ENCODE results near the gene PIK3C2G. TPM values are rescaled to one million over a fixed set of nuclear protein-coding genes. Genes with fewer than 3 reads are reported as not detected.
A peak's percentile ranks its signal among the peaks of the same experiment; 100 is the strongest.

PIK3C2G gene
- total and polyA plus RNA-seq, 2 of the 4 experiments (the other 2 are of a cell fraction): not detected

DNA sequence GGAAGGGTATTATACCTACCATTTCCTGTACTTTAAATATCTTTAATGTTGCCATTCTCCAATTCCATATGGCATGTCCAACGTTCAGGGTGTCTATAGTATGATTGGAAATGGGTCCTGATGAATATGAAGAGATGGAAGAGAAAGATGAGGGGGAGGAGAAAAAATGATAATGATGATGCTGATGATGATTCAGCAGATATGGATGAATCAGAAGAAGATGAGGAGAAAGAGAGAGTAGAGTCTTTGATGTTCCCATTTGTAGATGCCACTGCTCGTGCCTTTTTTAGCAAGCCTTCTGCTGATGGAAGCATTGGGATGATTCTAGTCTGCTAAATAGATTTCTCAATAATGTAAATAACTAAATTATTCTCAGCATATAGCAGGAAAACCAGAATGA lies 163.5 kb downstream of the PIK3C2G start:
- H3K56ac ChIP-seq (ENCODE audit: extremely low read depth, insufficient read depth, low read length): no peak overlapping the region
- ChIA-PET CTCF (no interaction called here), POLR2A (ENCODE audit: unreplicated experiment) (interaction anchor here (0.6 kb wide), 1 partner anchor 312 kb away, joined by 6 read pairs; no protein-coding TSS in a partner anchor)
- H3K4ac ChIP-seq (ENCODE audit: low read depth, low read length): no peak overlapping the region
- no peak overlapping the region for H3K4me2 ChIP-seq (ENCODE audit: low read depth, low read length)
- H3K27ac ChIP-seq (ENCODE audit: insufficient read depth, low read length): no peak overlapping the region
- DNase-seq (no peak), ATAC-seq (ENCODE audit: low read depth) (no peak)
- H3K9ac ChIP-seq (ENCODE audit: low read depth, low read length): no peak overlapping the region
- dilution Hi-C loops (cut with HindIII; ENCODE audit: low sequenced_read_pairs, unreplicated experiment): no loop called here
- H3K23ac ChIP-seq (ENCODE audit: low read depth, low read length): no peak overlapping the region
- H3K9me1 ChIP-seq (ENCODE audit: insufficient read depth, low read length): peaks cover 2% of the 10 kb centered on the region; the same call in 1 of the 2 replicates
- no peak overlapping the region for H2BK5ac ChIP-seq (ENCODE audit: low read depth, low read length, poor library complexity, severe bottlenecking)
- no peaks in the 10 kb centered on the region for H3K79me1 ChIP-seq (ENCODE audit: low read depth in 1 of 2, low read length in 2 of 2)
- no CpG with 5 or more reads among the region's 2 CpGs for WGBS, 2 experiments (ENCODE audit: extremely low coverage in 2 of 2, insufficient read length in 1 of 2)
- no peak overlapping the region for H2AFZ ChIP-seq (replicated peaks; ENCODE audit: low read length, poor library complexity)
- no peak overlapping the region for H2AK5ac ChIP-seq (ENCODE audit: low read depth, low read length)
- peaks cover 7% of the 10 kb centered on the region for H3K4me1 ChIP-seq (ENCODE audit: control insufficient read depth, insufficient read depth, low read length)
- no peak overlapping the region for H4K8ac ChIP-seq (ENCODE audit: low read depth in 2 of 2, low read length in 2 of 2)
- BruUV-seq (replicated peaks): no TSS peak
- in situ Hi-C loops (cut with MboI; ENCODE audit: low sequenced_read_pairs): loop anchor here (25.0 kb wide), 1 partner anchor 862 kb away; no protein-coding TSS in a partner anchor
- H2BK120ac ChIP-seq (ENCODE audit: low read depth, low read length): no peak overlapping the region
- TF ChIP-seq MAFK (IDR thresholded peaks at IDR 0.05; ENCODE audit: low read depth, low read length) (peak; percentile 32; the same call in 1 of the 2 replicates), CEBPB (IDR thresholded peaks at IDR 0.05; ENCODE audit: low read depth, low read length) (no peak), RFX5 (IDR thresholded peaks at IDR 0.05; ENCODE audit: low read depth, low read length) (no peak), POLR2A (IDR thresholded peaks at IDR 0.05; ENCODE audit: low read depth, low read length) (no peak), MXI1 (IDR thresholded peaks at IDR 0.05; ENCODE audit: borderline replicate concordance, low read depth, low read length) (no peak)
- TF ChIP-seq, protein P1, sequence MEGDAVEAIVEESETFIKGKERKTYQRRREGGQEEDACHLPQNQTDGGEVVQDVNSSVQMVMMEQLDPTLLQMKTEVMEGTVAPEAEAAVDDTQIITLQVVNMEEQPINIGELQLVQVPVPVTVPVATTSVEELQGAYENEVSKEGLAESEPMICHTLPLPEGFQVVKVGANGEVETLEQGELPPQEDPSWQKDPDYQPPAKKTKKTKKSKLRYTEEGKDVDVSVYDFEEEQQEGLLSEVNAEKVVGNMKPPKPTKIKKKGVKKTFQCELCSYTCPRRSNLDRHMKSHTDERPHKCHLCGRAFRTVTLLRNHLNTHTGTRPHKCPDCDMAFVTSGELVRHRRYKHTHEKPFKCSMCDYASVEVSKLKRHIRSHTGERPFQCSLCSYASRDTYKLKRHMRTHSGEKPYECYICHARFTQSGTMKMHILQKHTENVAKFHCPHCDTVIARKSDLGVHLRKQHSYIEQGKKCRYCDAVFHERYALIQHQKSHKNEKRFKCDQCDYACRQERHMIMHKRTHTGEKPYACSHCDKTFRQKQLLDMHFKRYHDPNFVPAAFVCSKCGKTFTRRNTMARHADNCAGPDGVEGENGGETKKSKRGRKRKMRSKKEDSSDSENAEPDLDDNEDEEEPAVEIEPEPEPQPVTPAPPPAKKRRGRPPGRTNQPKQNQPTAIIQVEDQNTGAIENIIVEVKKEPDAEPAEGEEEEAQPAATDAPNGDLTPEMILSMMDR (conservative IDR thresholded peaks at IDR 0.05; ENCODE audit: low read depth, low read length): no peak
- no peaks in the 10 kb centered on the region for H3K27me3 ChIP-seq (ENCODE audit: control insufficient read depth, insufficient read depth, low read length)
- no peaks in the 10 kb centered on the region for H4K20me1 ChIP-seq (ENCODE audit: insufficient read depth, low read length)
- H3K36me3 ChIP-seq (ENCODE audit: control insufficient read depth, insufficient read depth, low read length): no peaks in the 10 kb centered on the region
- H3K18ac ChIP-seq (ENCODE audit: low read depth, low read length): no peak overlapping the region
- H2BK15ac ChIP-seq (ENCODE audit: low read depth, low read length): 0 out of 3 replicates have a peak overlapping the region, but pooled peaks have one; percentile 65
- no peak overlapping the region for H3K4me3 ChIP-seq (ENCODE audit: insufficient read depth, low read depth, low read length)
- no peak overlapping the region for H4K91ac ChIP-seq (ENCODE audit: insufficient read depth, low read depth, low read length)
- H4K5ac ChIP-seq (ENCODE audit: low read depth, low read length): no peak overlapping the region
- no peak overlapping the region for H3K14ac ChIP-seq (replicated peaks; ENCODE audit: low read depth, low read length)
- no peak overlapping the region for H2AK9ac ChIP-seq (replicated peaks; ENCODE audit: low read depth, low read length, poor library complexity)
- H3K9me3 ChIP-seq (ENCODE audit: control insufficient read depth, insufficient read depth, low read length): no peaks in the 10 kb centered on the region
- intact Hi-C loops (cut with micrococcal nuclease): loop anchor here (5.0 kb wide), 1 partner anchor 43 kb away; no protein-coding TSS in a partner anchor
- no peak overlapping the region for H2BK20ac ChIP-seq (ENCODE audit: low read depth, low read length)

Data from IMR-90 (cell line).